Measurements from ENCODE around the gene RAC2.

Gene RAC2

GRCh38 chr22:37180531-37181231, 63.4 kb downstream of the RAC2 start:
- H3K36me3 ChIP-seq (replicated peaks): no peaks in the 10 kb centered on the region
- no peaks in the 10 kb centered on the region for H3K4me1 ChIP-seq
- in situ Hi-C loops (cut with MboI; ENCODE audit: low sequenced_read_pairs): no loop called here
- H3K9me3 ChIP-seq: no peaks in the 10 kb centered on the region
- H3K4me3 ChIP-seq: no peak overlapping the region
- H3K27me3 ChIP-seq (ENCODE audit: low read depth): peaks cover 20% of the 10 kb centered on the region
- no peak for DNase-seq (ENCODE audit: low spot score in 2 of 2)

DNA sequence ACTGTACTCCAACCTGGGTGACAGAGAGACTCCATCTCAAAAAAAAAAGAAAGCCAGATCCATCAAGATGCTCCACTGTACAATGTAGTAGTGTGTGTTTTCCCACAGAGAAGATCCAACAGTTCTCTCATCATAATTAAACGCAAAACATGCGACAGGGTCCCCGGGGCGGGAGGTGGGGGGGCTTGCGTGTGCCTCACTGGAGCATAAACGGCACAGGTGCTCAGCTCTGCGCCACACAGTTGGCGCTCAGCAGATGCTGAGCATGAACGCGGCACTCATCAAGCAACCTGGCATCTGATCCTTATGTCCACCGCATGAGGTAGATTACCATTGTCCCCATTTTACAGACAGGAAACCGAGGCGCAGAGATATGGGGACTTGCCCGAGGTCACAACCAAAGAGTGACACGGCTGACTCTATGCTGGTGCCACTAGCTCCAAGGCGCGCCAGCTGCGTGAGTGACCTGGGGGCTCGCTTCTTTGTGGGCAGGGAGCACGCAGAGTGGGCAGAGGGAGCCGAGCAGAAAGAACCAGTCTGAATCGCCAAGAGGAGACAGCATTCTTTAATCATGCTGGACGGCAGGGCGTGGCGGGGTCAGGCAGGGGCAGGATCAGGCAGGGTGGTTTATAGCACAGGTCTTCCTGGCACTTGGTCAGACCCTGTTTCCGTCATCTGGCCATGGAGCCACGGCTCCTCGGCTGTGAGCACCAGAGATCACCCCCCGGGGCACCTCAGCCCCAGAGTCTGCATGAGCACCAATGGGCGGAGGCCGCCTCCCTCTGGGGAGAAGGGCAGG, 64.2 kb downstream of the RAC2 start:
- H3K9me3 ChIP-seq: no peaks in the 10 kb centered on the region
- H3K4me1 ChIP-seq: no peaks in the 10 kb centered on the region
- in situ Hi-C loops (cut with MboI; ENCODE audit: low sequenced_read_pairs): no loop called here
- H3K4me3 ChIP-seq: no peak overlapping the region
- H3K27me3 ChIP-seq (ENCODE audit: low read depth): peaks cover 27% of the 10 kb centered on the region
- no peak for DNase-seq (ENCODE audit: low spot score in 2 of 2)
- H3K36me3 ChIP-seq (replicated peaks): no peaks in the 10 kb centered on the region

DNA sequence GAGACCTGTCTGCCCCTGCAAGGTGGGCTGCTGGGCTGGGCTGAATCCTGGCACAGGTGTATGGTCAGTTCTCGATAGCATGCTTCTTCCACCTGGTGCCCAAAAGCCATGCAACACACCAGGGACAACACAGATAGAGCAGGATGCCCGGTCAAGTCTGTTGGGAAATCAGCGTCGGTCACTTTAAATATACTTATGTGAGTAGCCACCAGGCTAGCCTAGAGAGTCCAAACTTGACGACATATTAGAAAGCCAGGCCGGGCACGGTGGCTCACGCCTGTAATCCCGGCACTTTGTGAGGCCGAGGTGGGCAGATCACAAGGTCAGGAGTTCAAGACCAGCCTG, 65.0 kb downstream of the RAC2 start:
- Histone ChIP-seq H3K36me3 (replicated peaks) (no peaks in the 10 kb centered on the region), H3K4me3 (no peak overlapping the region), H3K4me1 (no peaks in the 10 kb centered on the region), H3K9me3 (no peaks in the 10 kb centered on the region), H3K27me3 (ENCODE audit: low read depth) (peaks cover 27% of the 10 kb centered on the region)
- in situ Hi-C loops (cut with MboI; ENCODE audit: low sequenced_read_pairs): no loop called here
- DNase-seq (ENCODE audit: low spot score in 2 of 2): no peak

GRCh38 chr22:37178350-37179125, 65.5 kb downstream of the RAC2 start:
- no peaks in the 10 kb centered on the region for H3K9me3 ChIP-seq
- no peaks in the 10 kb centered on the region for H3K4me1 ChIP-seq
- peaks cover 27% of the 10 kb centered on the region for H3K27me3 ChIP-seq (ENCODE audit: low read depth)
- H3K4me3 ChIP-seq: no peak overlapping the region
- DNase-seq (ENCODE audit: low spot score in 2 of 2): no peak
- in situ Hi-C loops (cut with MboI; ENCODE audit: low sequenced_read_pairs): no loop called here
- no peaks in the 10 kb centered on the region for H3K36me3 ChIP-seq (replicated peaks)

DNA sequence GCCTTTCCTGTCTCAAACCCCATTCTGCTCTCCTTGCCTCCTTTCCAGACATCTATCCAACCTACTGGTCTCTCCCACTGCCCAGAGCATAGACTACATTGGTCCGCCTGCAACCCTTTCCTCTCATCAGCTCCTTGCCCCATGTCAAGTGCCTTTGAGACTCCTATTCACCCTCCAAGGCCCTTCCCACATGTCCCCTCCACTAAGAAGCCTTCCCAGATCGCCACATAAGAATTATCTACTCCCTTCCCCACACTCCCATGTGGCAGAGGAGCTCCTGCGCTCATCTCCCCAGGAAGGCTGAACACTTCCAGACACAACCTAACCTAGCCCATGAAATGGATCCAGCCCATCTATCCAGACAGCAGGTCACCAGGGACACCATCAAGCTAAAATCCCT, 66.3 kb downstream of the RAC2 start:
- DNase-seq (ENCODE audit: low spot score in 2 of 2): no peak
- Histone ChIP-seq H3K36me3 (replicated peaks) (no peaks in the 10 kb centered on the region), H3K4me3 (no peak overlapping the region), H3K9me3 (no peaks in the 10 kb centered on the region), H3K27me3 (ENCODE audit: low read depth) (peaks cover 27% of the 10 kb centered on the region), H3K4me1 (no peaks in the 10 kb centered on the region)
- in situ Hi-C loops (cut with MboI; ENCODE audit: low sequenced_read_pairs): no loop called here

DNA sequence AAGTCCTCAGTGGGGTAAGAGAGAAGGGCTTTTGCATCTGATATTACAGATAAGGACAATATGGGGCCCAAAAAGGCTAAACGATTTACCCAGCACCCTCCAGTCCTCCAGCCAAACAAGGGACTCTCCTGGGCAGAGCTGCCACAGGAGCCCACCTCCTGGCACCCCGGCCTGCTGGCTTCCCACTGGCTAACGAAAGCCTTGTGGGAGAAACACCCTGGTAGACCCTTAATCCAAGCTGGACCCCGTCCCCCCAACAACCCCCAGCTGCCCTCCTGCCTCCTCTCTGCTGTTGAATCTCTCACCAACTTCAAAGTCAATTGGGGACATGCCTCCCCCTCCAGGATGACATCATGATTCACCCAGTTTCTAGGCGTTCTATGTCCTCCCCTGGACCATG, 66.8 kb downstream of the RAC2 start:
- H3K4me3 ChIP-seq: no peak overlapping the region
- peaks cover 27% of the 10 kb centered on the region for H3K27me3 ChIP-seq (ENCODE audit: low read depth)
- no peak for DNase-seq (ENCODE audit: low spot score in 2 of 2)
- no peaks in the 10 kb centered on the region for H3K36me3 ChIP-seq (replicated peaks)
- H3K9me3 ChIP-seq: no peaks in the 10 kb centered on the region
- no peaks in the 10 kb centered on the region for H3K4me1 ChIP-seq
- in situ Hi-C loops (cut with MboI; ENCODE audit: low sequenced_read_pairs): no loop called here

DNA sequence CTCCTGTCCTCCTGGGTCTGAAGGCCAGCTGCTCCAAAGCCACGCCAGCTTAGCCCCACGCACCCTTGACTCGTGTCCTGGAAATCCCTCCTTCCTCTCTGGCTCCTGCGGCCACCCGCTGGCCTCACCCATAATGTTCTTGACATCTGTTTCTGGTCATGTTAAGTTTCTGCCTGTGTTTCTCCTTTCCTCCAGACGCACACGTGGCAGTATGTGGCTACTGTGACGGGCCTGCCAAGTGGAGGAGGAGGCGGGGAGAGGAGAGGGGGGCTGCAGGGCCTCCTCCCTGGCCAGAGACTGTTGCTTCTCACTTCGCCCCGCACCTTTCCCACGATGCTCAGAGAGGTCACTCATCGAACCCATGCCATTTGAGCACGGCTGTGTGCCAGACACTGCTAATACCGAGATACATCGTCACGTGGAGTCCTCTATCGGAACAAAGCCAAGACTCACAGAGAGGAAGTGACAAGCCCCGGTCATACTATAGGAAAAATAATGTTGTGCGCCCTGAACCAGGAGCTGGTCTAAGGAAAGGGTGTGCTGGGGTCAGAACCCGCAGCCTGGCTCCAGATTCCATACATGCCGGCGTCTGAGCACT, 67.5 kb downstream of the RAC2 start:
- no peak for DNase-seq (ENCODE audit: low spot score in 2 of 2)
- Histone ChIP-seq H3K4me1 (no peaks in the 10 kb centered on the region), H3K4me3 (no peak overlapping the region), H3K27me3 (ENCODE audit: low read depth) (peaks cover 28% of the 10 kb centered on the region), H3K36me3 (replicated peaks) (no peaks in the 10 kb centered on the region), H3K9me3 (no peaks in the 10 kb centered on the region)
- in situ Hi-C loops (cut with MboI; ENCODE audit: low sequenced_read_pairs): no loop called here

- no peak overlapping the region for H3K4me3 ChIP-seq
- peaks cover 29% of the 10 kb centered on the region for H3K27me3 ChIP-seq (ENCODE audit: low read depth)
- H3K36me3 ChIP-seq (replicated peaks): no peaks in the 10 kb centered on the region
- no peak for DNase-seq (ENCODE audit: low spot score in 2 of 2)
- H3K4me1 ChIP-seq: no peaks in the 10 kb centered on the region
- in situ Hi-C loops (cut with MboI; ENCODE audit: low sequenced_read_pairs): no loop called here
- H3K9me3 ChIP-seq: no peaks in the 10 kb centered on the region
Observed at GRCh38 chr22:37175414-37176281, 68.4 kb downstream of the RAC2 start.

Measured in HAP-1 (cell line).